Measurements from ENCODE around the gene CISH.

The CISH gene

DNA sequence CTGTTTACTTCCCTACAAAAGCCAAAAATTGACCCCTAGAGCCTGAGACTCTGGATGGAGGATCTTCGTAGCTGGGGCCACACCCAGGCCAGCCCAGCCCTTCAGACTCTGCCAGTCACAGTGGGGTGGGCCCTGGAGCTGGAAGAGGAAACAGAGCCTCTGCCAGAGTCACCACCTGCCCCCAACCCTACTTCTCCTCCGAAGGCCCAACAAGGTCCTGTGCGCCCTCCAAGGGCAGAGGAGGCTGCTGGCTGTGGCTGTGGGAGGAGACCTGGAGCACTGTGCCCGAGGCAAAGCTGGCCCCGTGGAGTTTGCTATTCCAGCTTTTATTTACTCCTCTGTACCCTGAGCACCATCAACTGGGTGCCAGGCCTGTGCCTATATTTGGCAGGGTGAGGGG, 19.0 kb downstream of the CISH start:
- ATAC-seq = no peak
- TF ChIP-seq TCF4 (CRISPR knock-in tag; IDR thresholded peaks at IDR 0.05; ENCODE audit: borderline replicate concordance) (no peak), SNAI2 (CRISPR knock-in tag; IDR thresholded peaks at IDR 0.05) (no peak), ZNF70 (CRISPR knock-in tag; IDR thresholded peaks at IDR 0.05) (no peak), OSR1 (CRISPR knock-in tag; IDR thresholded peaks at IDR 0.05) (no peak), ESRRG (CRISPR knock-in tag; IDR thresholded peaks at IDR 0.05) (no peak), ZFP3 (CRISPR knock-in tag; IDR thresholded peaks at IDR 0.05) (no peak), ZNF565 (CRISPR knock-in tag; conservative IDR thresholded peaks at IDR 0.05; ENCODE audit: low read depth) (no peak), CSDC2 (CRISPR knock-in tag; IDR thresholded peaks at IDR 0.05) (no peak), RARB (CRISPR knock-in tag; IDR thresholded peaks at IDR 0.05) (no peak), BACH2 (CRISPR knock-in tag; IDR thresholded peaks at IDR 0.05; ENCODE audit: borderline replicate concordance) (no peak)
- TF ChIP-seq, protein P1, sequence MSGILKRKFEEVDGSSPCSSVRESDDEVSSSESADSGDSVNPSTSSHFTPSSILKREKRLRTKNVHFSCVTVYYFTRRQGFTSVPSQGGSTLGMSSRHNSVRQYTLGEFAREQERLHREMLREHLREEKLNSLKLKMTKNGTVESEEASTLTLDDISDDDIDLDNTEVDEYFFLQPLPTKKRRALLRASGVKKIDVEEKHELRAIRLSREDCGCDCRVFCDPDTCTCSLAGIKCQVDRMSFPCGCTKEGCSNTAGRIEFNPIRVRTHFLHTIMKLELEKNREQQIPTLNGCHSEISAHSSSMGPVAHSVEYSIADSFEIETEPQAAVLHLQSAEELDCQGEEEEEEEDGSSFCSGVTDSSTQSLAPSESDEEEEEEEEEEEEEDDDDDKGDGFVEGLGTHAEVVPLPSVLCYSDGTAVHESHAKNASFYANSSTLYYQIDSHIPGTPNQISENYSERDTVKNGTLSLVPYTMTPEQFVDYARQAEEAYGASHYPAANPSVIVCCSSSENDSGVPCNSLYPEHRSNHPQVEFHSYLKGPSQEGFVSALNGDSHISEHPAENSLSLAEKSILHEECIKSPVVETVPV (CRISPR knock-in tag; IDR thresholded peaks at IDR 0.05) = no peak
- TF ChIP-seq, protein P2, sequence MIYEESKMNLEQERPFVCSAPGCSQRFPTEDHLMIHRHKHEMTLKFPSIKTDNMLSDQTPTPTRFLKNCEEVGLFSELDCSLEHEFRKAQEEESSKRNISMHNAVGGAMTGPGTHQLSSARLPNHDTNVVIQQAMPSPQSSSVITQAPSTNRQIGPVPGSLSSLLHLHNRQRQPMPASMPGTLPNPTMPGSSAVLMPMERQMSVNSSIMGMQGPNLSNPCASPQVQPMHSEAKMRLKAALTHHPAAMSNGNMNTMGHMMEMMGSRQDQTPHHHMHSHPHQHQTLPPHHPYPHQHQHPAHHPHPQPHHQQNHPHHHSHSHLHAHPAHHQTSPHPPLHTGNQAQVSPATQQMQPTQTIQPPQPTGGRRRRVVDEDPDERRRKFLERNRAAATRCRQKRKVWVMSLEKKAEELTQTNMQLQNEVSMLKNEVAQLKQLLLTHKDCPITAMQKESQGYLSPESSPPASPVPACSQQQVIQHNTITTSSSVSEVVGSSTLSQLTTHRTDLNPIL (CRISPR knock-in tag; IDR thresholded peaks at IDR 0.05; ENCODE audit: low read depth) = no peak

DNA sequence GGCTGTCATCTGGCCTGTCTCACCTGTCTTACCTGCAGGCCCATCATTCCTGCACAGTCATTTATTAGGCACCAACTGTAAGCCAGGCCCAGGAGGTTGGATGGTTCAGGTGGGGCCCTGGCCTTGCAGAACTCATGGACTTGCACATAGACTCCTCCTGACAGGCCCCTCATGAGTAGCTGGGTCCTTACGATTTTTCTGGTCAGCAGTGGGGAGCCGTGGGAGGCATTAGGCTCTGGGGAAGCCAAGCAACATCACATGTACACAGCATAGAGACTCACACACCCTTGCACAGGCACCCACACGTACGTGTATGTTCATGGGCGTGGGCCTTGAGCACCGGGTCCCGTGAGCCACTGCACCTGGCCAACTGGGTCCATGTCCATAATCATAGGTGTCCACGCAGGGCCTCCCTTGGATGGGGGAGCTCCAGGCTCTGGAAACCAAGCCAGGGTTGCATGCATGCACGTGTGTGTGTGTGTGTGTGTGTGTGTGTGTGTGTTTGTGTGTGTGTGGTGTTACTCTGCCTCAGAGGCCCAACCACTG, 20.3 kb downstream of the CISH start:
- TF ChIP-seq, protein P2 (CRISPR knock-in tag; IDR thresholded peaks at IDR 0.05; ENCODE audit: low read depth) = no peak
- TF ChIP-seq ZFP30 (CRISPR knock-in tag; IDR thresholded peaks at IDR 0.05) (no peak), OSR1 (CRISPR knock-in tag; IDR thresholded peaks at IDR 0.05) (no peak), GLIS3 (CRISPR knock-in tag; IDR thresholded peaks at IDR 0.05) (no peak), ZNF565 (CRISPR knock-in tag; conservative IDR thresholded peaks at IDR 0.05; ENCODE audit: low read depth) (no peak)
- TF ChIP-seq, protein P1 (CRISPR knock-in tag; IDR thresholded peaks at IDR 0.05) = no peak
- TF ChIP-seq, protein P3, sequence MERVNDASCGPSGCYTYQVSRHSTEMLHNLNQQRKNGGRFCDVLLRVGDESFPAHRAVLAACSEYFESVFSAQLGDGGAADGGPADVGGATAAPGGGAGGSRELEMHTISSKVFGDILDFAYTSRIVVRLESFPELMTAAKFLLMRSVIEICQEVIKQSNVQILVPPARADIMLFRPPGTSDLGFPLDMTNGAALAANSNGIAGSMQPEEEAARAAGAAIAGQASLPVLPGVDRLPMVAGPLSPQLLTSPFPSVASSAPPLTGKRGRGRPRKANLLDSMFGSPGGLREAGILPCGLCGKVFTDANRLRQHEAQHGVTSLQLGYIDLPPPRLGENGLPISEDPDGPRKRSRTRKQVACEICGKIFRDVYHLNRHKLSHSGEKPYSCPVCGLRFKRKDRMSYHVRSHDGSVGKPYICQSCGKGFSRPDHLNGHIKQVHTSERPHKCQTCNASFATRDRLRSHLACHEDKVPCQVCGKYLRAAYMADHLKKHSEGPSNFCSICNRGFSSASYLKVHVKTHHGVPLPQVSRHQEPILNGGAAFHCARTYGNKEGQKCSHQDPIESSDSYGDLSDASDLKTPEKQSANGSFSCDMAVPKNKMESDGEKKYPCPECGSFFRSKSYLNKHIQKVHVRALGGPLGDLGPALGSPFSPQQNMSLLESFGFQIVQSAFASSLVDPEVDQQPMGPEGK (CRISPR knock-in tag; IDR thresholded peaks at IDR 0.05; ENCODE audit: borderline replicate concordance) = no peak
- no peak for ATAC-seq

DNA sequence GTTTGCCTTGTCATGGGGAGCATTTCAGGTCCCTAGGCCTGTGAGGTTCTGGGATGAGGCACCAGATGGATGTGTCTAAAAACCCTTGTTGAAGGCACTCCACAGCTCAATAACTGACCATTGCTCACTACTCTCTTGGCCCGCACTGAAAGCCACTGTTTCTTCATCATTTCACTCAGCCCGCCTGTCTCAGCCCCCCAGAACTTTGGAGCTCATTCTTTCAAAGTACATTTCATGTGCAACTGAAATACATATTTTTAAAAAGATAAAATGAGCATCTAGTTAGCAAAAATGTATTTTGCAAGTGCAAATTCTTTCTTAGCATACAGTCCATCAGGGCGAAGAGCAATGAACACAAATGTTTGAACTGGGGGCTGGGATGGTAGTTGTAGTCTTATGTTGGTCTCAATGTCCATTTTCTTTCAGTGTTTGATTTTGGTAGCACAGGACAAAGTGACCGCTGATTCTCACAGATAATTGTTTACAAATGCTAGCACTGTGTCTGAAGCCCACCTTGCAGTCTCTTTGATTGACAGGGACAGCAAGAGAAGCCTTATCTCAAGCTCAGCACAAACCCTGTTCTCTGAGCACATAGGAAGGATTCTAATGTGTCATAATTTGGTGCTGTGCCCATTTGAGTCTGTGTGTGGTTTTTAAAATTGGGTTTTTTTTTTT, 22.7 kb downstream of the CISH start:
- TF ChIP-seq, protein P3 (CRISPR knock-in tag; IDR thresholded peaks at IDR 0.05; ENCODE audit: borderline replicate concordance) = no peak
- TF ChIP-seq ESRRG (CRISPR knock-in tag; IDR thresholded peaks at IDR 0.05) (no peak), ZFP30 (CRISPR knock-in tag; IDR thresholded peaks at IDR 0.05) (no peak), TCF4 (CRISPR knock-in tag; IDR thresholded peaks at IDR 0.05; ENCODE audit: borderline replicate concordance) (no peak), ZFP3 (CRISPR knock-in tag; IDR thresholded peaks at IDR 0.05) (no peak), ZC3H10 (CRISPR knock-in tag; IDR thresholded peaks at IDR 0.05) (no peak), ZNF70 (CRISPR knock-in tag; IDR thresholded peaks at IDR 0.05) (no peak), PPARA (CRISPR knock-in tag; IDR thresholded peaks at IDR 0.05; ENCODE audit: borderline replicate concordance) (no peak), CSDC2 (CRISPR knock-in tag; IDR thresholded peaks at IDR 0.05) (no peak), ZNF8 (CRISPR knock-in tag; IDR thresholded peaks at IDR 0.05) (no peak)
- no peak for ATAC-seq
